Measurements from ENCODE around the gene TP63.

TP63 gene

GRCh38 chr3:189898559-189899153 is 267.5 kb downstream of the TP63 start:
- DNase-seq (ENCODE audit: insufficient read length, low spot score): no peak
- TF ChIP-seq CTCF (IDR thresholded peaks at IDR 0.05; ENCODE audit: insufficient read depth, missing control alignments): no peak
- FAIRE-seq: no peak

- DNase-seq (ENCODE audit: insufficient read length, low spot score) (no peak), FAIRE-seq (no peak)
- TF ChIP-seq CTCF (IDR thresholded peaks at IDR 0.05; ENCODE audit: insufficient read depth, missing control alignments): no peak
Measured at GRCh38 chr3:189899186-189899585, 268.0 kb downstream of the TP63 start.

- no peak for FAIRE-seq
- no peak for TF ChIP-seq CTCF (IDR thresholded peaks at IDR 0.05; ENCODE audit: insufficient read depth, missing control alignments)
- DNase-seq (ENCODE audit: insufficient read length, low spot score): no peak
Measured at GRCh38 chr3:189900578-189900977, 269.4 kb downstream of the TP63 start.

- FAIRE-seq (no peak), DNase-seq (ENCODE audit: insufficient read length, low spot score) (no peak)
- no peak for TF ChIP-seq CTCF (IDR thresholded peaks at IDR 0.05; ENCODE audit: insufficient read depth, missing control alignments)
Measured at GRCh38 chr3:189901481-189901880, 270.3 kb downstream of the TP63 start.

- no peak for TF ChIP-seq CTCF (IDR thresholded peaks at IDR 0.05; ENCODE audit: insufficient read depth, missing control alignments)
- no peak for DNase-seq (ENCODE audit: insufficient read length, low spot score)
- no peak for FAIRE-seq
Measured at GRCh38 chr3:189902230-189903186, 271.3 kb downstream of the TP63 start.

GRCh38 chr3:189903562-189904250 is 272.5 kb downstream of the TP63 start:
- FAIRE-seq: no peak

More at GRCh38 chr3:189903562-189904250, 272.5 kb downstream of the TP63 start:
- no peak for DNase-seq (ENCODE audit: insufficient read length, low spot score)
- TF ChIP-seq CTCF (IDR thresholded peaks at IDR 0.05; ENCODE audit: insufficient read depth, missing control alignments): no peak
